ENCODE data around the gene TDRD5. TPM values are rescaled to one million over a fixed set of nuclear protein-coding genes. Genes with fewer than 3 reads are reported as not detected.

Gene TDRD5
- total and polyA plus RNA-seq, 10 donors, result 0.02 to 0.14 (median 0.05) TPM; not detected in 6

DNA sequence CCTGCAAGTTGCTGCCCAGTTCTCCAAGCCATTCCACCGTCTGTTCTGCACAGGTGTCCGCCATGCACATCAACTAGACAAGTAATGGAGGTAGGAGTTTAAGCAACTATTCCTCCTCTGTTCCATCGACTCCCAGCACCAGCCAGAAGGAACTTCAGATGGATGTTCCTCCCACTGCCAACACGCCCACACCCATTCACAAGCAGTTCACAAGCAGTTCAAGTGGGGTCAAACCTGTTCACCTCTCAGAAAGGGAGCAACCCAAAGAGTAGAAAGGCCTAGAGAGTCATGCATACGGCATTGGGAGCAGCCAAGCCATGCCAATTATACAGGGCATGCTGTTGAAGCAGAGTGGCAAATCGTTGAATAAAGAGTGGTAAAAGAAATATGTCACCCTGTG is 4.3 kb upstream of the TDRD5 start:
- Histone ChIP-seq H3K4me3 (no peak overlapping the region), H3K27me3 (replicated peaks in 1 of 7) (peaks cover 0 to 87% (median 21%) of the 10 kb centered on the region in 7 donors), H3K27ac (no peak overlapping the region), H3K36me3 (no peaks in the 10 kb centered on the region), H3K9me3 (peaks cover 0 to 5% (median 0%) of the 10 kb centered on the region in 8 donors), H3K4me1 (peaks cover 0 to 14% (median 6%) of the 10 kb centered on the region in 6 donors)
- no peak for DNase-seq
- intact Hi-C loops (cut with DNase I; ENCODE audit: low total_unique reads), result no loop called here
- TF ChIP-seq POLR2A (IDR thresholded peaks at IDR 0.05) (no peak), POLR2AphosphoS5 (IDR thresholded peaks at IDR 0.05) (no peak)
- TF ChIP-seq, protein P1, sequence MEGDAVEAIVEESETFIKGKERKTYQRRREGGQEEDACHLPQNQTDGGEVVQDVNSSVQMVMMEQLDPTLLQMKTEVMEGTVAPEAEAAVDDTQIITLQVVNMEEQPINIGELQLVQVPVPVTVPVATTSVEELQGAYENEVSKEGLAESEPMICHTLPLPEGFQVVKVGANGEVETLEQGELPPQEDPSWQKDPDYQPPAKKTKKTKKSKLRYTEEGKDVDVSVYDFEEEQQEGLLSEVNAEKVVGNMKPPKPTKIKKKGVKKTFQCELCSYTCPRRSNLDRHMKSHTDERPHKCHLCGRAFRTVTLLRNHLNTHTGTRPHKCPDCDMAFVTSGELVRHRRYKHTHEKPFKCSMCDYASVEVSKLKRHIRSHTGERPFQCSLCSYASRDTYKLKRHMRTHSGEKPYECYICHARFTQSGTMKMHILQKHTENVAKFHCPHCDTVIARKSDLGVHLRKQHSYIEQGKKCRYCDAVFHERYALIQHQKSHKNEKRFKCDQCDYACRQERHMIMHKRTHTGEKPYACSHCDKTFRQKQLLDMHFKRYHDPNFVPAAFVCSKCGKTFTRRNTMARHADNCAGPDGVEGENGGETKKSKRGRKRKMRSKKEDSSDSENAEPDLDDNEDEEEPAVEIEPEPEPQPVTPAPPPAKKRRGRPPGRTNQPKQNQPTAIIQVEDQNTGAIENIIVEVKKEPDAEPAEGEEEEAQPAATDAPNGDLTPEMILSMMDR (IDR thresholded peaks at IDR 0.05 in 8 of 11, conservative IDR thresholded peaks at IDR 0.05 in 3 of 11), result no peak
- WGBS, 5 donors, result 78 to 94% (median 86%) methylated on average over 6 of the region's 6 CpGs

DNA sequence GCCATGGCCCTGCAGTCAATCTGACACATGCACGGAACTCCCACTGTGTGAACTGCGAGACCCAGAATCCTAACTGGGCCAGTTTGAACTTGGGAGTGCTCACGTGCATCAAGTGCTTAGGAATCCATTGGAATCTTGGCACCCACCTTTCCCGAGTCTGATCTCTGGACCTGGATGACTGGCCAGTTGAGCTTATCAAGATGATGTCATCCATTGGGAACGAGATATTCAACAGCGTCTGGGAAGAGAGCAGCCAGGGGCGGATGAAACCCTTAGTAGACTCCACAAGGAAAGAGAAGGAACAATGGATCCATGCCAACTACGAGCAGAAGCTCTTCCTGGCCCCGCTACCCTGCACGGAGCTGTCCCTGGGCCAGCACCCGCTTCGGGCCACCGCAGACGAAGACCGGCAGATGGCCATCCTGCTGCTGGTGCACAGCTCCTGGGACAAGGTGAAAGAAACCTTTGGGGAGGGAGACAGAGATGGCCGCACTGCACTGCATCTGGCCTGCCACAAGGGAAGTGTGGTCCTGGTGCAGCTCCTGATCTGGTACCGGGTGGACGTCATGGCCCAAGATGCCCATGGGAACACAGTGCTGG is 3.1 kb upstream of the TDRD5 start:
- no peak overlapping the region for H3K4me3 ChIP-seq
- peaks cover 0 to 88% (median 21%) of the 10 kb centered on the region in 7 donors for H3K27me3 ChIP-seq (replicated peaks in 1 of 7)
- H3K27ac ChIP-seq, result no peak overlapping the region
- no peak for DNase-seq
- intact Hi-C loops (cut with DNase I; ENCODE audit: low total_unique reads), result no loop called here
- peaks cover 0 to 14% (median 6%) of the 10 kb centered on the region in 6 donors for H3K4me1 ChIP-seq
- H3K9me3 ChIP-seq, result peaks cover 0 to 5% (median 0%) of the 10 kb centered on the region in 8 donors
- WGBS, 5 donors, result 91 to 93% (median 92%) methylated on average over 13 to 18 of the region's 18 CpGs
- TF ChIP-seq, protein P1 (IDR thresholded peaks at IDR 0.05 in 8 of 11, conservative IDR thresholded peaks at IDR 0.05 in 3 of 11), result no peak
- no peak for TF ChIP-seq POLR2AphosphoS5 (IDR thresholded peaks at IDR 0.05)
- no peak for TF ChIP-seq POLR2A (IDR thresholded peaks at IDR 0.05)
- no peaks in the 10 kb centered on the region for H3K36me3 ChIP-seq

DNA sequence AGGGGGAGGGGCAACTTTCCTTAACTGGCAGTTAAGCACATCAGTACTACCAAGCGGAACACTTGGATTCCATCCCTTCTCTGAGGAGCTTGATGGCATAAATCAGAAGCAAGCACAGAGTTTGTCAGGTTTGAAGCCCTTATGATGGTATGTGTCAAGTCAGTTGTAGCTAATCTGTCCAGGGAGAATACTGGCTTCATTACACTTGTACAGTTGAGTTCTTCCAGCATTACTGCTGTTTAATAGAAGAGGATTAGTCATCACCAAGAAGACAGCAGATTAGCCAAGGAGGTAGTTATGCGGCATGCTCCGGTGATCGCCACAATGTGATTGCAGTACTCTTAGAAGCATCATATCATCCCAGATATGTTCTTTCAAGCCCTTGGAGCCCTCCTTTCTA is 2.1 kb upstream of the TDRD5 start:
- Histone ChIP-seq H3K27me3 (replicated peaks in 1 of 7) (peaks cover 0 to 86% (median 21%) of the 10 kb centered on the region in 7 donors), H3K27ac (no peak overlapping the region), H3K9me3 (peaks cover 0 to 5% (median 0%) of the 10 kb centered on the region in 8 donors), H3K36me3 (no peaks in the 10 kb centered on the region), H3K4me3 (no peak overlapping the region), H3K4me1 (peaks cover 0 to 14% (median 6%) of the 10 kb centered on the region in 6 donors)
- 90 to 96% (median 93%) methylated on average over 4 of the region's 4 CpGs for WGBS, 5 donors
- intact Hi-C loops (cut with DNase I; ENCODE audit: low total_unique reads), result no loop called here
- TF ChIP-seq, protein P1 (IDR thresholded peaks at IDR 0.05 in 8 of 11, conservative IDR thresholded peaks at IDR 0.05 in 3 of 11), result no peak
- TF ChIP-seq POLR2AphosphoS5 (IDR thresholded peaks at IDR 0.05), result no peak
- DNase-seq, result no peak

DNA sequence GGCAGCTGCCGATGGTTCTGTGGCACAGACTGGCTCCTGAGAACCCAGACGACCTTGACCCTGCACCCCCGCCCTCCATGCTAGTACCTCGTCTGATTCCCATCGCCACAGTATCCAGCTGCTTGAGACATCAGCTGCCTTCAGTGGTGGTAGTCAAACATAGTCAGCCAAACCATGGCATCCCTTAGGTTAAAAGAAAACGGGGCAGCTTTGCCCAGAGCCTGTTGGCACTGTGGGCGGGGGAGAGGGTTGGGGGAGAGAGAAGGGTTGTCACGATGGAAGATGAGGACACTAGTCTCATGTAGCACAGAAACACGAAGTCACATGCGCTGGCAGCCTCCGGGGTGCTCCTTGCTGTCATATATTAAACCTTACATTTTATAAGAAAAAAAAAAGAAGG is 961 bp upstream of the TDRD5 start:
- H3K27me3 ChIP-seq (replicated peaks in 1 of 7), result peaks cover 0 to 75% (median 21%) of the 10 kb centered on the region in 7 donors
- 82 to 89% (median 87%) methylated on average over 11 of the region's 11 CpGs for WGBS, 5 donors
- H3K27ac ChIP-seq, result no peak overlapping the region
- no peak for TF ChIP-seq POLR2AphosphoS5 (IDR thresholded peaks at IDR 0.05)
- TF ChIP-seq, protein P1 (IDR thresholded peaks at IDR 0.05 in 8 of 11, conservative IDR thresholded peaks at IDR 0.05 in 3 of 11), result no peak
- peaks cover 0 to 14% (median 6%) of the 10 kb centered on the region in 6 donors for H3K4me1 ChIP-seq
- no peaks in the 10 kb centered on the region for H3K36me3 ChIP-seq
- intact Hi-C loops (cut with DNase I; ENCODE audit: low total_unique reads), result no loop called here
- peaks cover 0 to 5% (median 0%) of the 10 kb centered on the region in 8 donors for H3K9me3 ChIP-seq
- DNase-seq, result no peak
- H3K4me3 ChIP-seq, result no peak overlapping the region
